ENCODE data around the gene STX18. TPM values are rescaled to one million over a fixed set of nuclear protein-coding genes. Genes with fewer than 3 reads are reported as not detected.

STX18 gene
- total RNA-seq, 1 experiment from 2014 or later = 29.2 TPM

Other genes with a start within 250 kb of the STX18 start
- 81.7 and 85.9 TPM in 2 replicates for gene NSG1, start 154.9 kb downstream of the STX18 start, total RNA-seq (2014; rRNA removed; shearing (Covaris generic))

Measured in SK-MEL-5 (cell line).